Transverse colon (tissue), 4 donors: ENCODE data around the gene TGM1. TPM values are rescaled to one million over a fixed set of nuclear protein-coding genes. Genes with fewer than 3 reads are reported as not detected.

Experiments used
- small RNA-seq, 4 donors: library from RNA; depleted of rRNA; stranded (forward); fragments of <200 nt; gene quantifications; one replicate each; pipeline ENCODE3, GENCODE V24; 2016
- total RNA-seq, 4 donors: library from RNA; depleted of rRNA; stranded (reverse); fragments of >200 nt; gene quantifications; one replicate each; pipeline ENCODE4 v1.1.0, GENCODE V29; 2016

TGM1 gene
- total RNA-seq, 4 donors from 2014 or later, result 1.4 to 96.5 (median 2.2) TPM; not detected in 1

Small RNA genes lying within 50 kb of the gene (small RNA-seq; reads per million reads assigned to genes)
- gene CHMP4A (0 reads per million in 4 donors), gene MDP1 (0 reads per million in 4 donors)

Other genes starting within 250 kb of the TGM1 start
- gene CARMIL3, start 211.2 kb downstream of the TGM1 start, total RNA-seq, result 1 to 10 TPM in 3 of 4 donors, under 1 TPM in 1; 0.20 to 4.1 (median 3.0) TPM
- gene CPNE6, start 191.6 kb downstream of the TGM1 start, total RNA-seq, result 1 to 10 TPM in 1 of 4 donors, not detected in 3; 3.4 TPM
- gene PCK2, start 168.9 kb downstream of the TGM1 start, total RNA-seq, result 100 to 1,000 TPM in 3 of 4 donors, 10 to 100 TPM in 1; 74.4 to 238 (median 130) TPM
- gene DCAF11, start 148.4 kb downstream of the TGM1 start, total RNA-seq, result 100 to 1,000 TPM in 3 of 4 donors, 10 to 100 TPM in 1; 86.4 to 267 (median 198) TPM
- gene NRL, start 148.2 kb downstream of the TGM1 start, total RNA-seq, result 1 to 10 TPM in 3 of 4 donors, not detected in 1; 1.1 to 2.9 (median 1.6) TPM
- gene FITM1, start 132.5 kb downstream of the TGM1 start, total RNA-seq, result 1 to 10 TPM in 2 of 4 donors, not detected in 2; 1.4 to 1.6 TPM
- gene PSME1, start 127.0 kb downstream of the TGM1 start, total RNA-seq, result 100 to 1,000 TPM in 2 of 4 donors, 10 to 100 TPM in 2; 38.8 to 198 (median 132) TPM
- 10 to 100 TPM in 2 of 4 donors, 1 to 10 TPM in 1, not detected in 1; 2.2 to 15.4 (median 12.3) TPM for gene EMC9, start 121.6 kb downstream of the TGM1 start, total RNA-seq
- 10 to 100 TPM; 59.5 to 69.8 (median 68.5) TPM for gene PSME2, start 116.6 kb downstream of the TGM1 start, total RNA-seq
- 100 to 1,000 TPM in 1 of 4 donors, 10 to 100 TPM in 3; 56.7 to 258 (median 71.2) TPM for gene RNF31, start 115.7 kb downstream of the TGM1 start, total RNA-seq
- 10 to 100 TPM; 44.2 to 81.9 (median 52.4) TPM for gene IRF9, start 101.9 kb downstream of the TGM1 start, total RNA-seq
- gene REC8, start 91.1 kb downstream of the TGM1 start, total RNA-seq, result 100 to 1,000 TPM in 1 of 4 donors, 10 to 100 TPM in 3; 11.3 to 112 (median 31.2) TPM
- 10 to 100 TPM in 3 of 4 donors, 1 to 10 TPM in 1; 10.0 to 60.5 (median 37.3) TPM for gene IPO4, start 74.4 kb downstream of the TGM1 start, total RNA-seq
- 100 to 1,000 TPM in 1 of 4 donors, 10 to 100 TPM in 3; 32.9 to 127 (median 63.9) TPM for gene TM9SF1, start 67.7 kb downstream of the TGM1 start, total RNA-seq
- not detected for gene TSSK4, start 57.5 kb downstream of the TGM1 start, total RNA-seq
- 10 to 100 TPM in 3 of 4 donors, 1 to 10 TPM in 1; 7.0 to 81.3 (median 59.0) TPM for gene CHMP4A, start 49.7 kb downstream of the TGM1 start, total RNA-seq
- gene MDP1, start 47.1 kb downstream of the TGM1 start, total RNA-seq, result 100 to 1,000 TPM in 1 of 4 donors, 10 to 100 TPM in 3; 11.1 to 116 (median 40.2) TPM
- gene NEDD8, start 30.8 kb downstream of the TGM1 start, total RNA-seq, result 100 to 1,000 TPM in 1 of 4 donors, 10 to 100 TPM in 3; 42.2 to 113 (median 69.9) TPM
- gene GMPR2, start 30.2 kb downstream of the TGM1 start, total RNA-seq, result 10 to 100 TPM in 3 of 4 donors, 1 to 10 TPM in 1; 4.2 to 72.5 (median 46.3) TPM
- gene TINF2, start 20.6 kb downstream of the TGM1 start, total RNA-seq, result 100 to 1,000 TPM in 1 of 4 donors, 10 to 100 TPM in 3; 26.9 to 120 (median 42.2) TPM
- 100 to 1,000 TPM in 1 of 4 donors, 10 to 100 TPM in 3; 47.3 to 227 (median 53.0) TPM for gene RABGGTA, start 8.4 kb upstream of the TGM1 start, total RNA-seq
- gene DHRS1, start 36.6 kb upstream of the TGM1 start, total RNA-seq, result 100 to 1,000 TPM in 1 of 4 donors, 10 to 100 TPM in 3; 84.2 to 106 (median 94.6) TPM
- 10 to 100 TPM; 18.8 to 20.9 (median 19.3) TPM for gene NOP9, start 36.7 kb upstream of the TGM1 start, total RNA-seq
- 100 to 1,000 TPM in 1 of 4 donors, 10 to 100 TPM in 2, 1 to 10 TPM in 1; 6.7 to 168 (median 23.6) TPM for gene CIDEB, start 44.8 kb upstream of the TGM1 start, total RNA-seq
- 10 to 100 TPM in 1 of 4 donors, 1 to 10 TPM in 3; 4.4 to 81.5 (median 7.1) TPM for gene LTB4R2, start 47.0 kb upstream of the TGM1 start, total RNA-seq
- 1 to 10 TPM; 1.1 to 8.3 (median 6.2) TPM for gene LTB4R, start 48.3 kb upstream of the TGM1 start, total RNA-seq
- 10 to 100 TPM in 3 of 4 donors, 1 to 10 TPM in 1; 7.9 to 74.8 (median 21.3) TPM for gene ADCY4, start 71.9 kb upstream of the TGM1 start, total RNA-seq
- gene RIPK3, start 76.8 kb upstream of the TGM1 start, total RNA-seq, result 100 to 1,000 TPM in 1 of 4 donors, 10 to 100 TPM in 3; 19.3 to 156 (median 53.6) TPM
- 10 to 100 TPM; 13.4 to 58.0 (median 20.9) TPM for gene NFATC4, start 105.0 kb upstream of the TGM1 start, total RNA-seq
- 10 to 100 TPM in 1 of 4 donors, 1 to 10 TPM in 3; 2.6 to 11.4 (median 9.0) TPM for gene NYNRIN, start 135.8 kb upstream of the TGM1 start, total RNA-seq
- 1 to 10 TPM in 3 of 4 donors, under 1 TPM in 1; 0.79 to 9.7 (median 1.6) TPM for gene CBLN3, start 166.5 kb upstream of the TGM1 start, total RNA-seq
- gene KHNYN, start 166.8 kb upstream of the TGM1 start, total RNA-seq, result 100 to 1,000 TPM in 2 of 4 donors, 10 to 100 TPM in 2; 65.7 to 129 (median 101) TPM
- gene SDR39U1, start 179.6 kb upstream of the TGM1 start, total RNA-seq, result 100 to 1,000 TPM in 1 of 4 donors, 10 to 100 TPM in 3; 18.3 to 202 (median 39.3) TPM
- gene CMA1, start 245.1 kb upstream of the TGM1 start, total RNA-seq, result not detected